SHP77 treated with DMSO at 0.1 percent for 48 hours (cell line): ENCODE data around the gene RSPRY1.

Experiments
- DNase-seq: peaks from one replicate; lab custom pipeline; 2025; lab: John Stamatoyannopoulos, UW

The RSPRY1 gene

DNA sequence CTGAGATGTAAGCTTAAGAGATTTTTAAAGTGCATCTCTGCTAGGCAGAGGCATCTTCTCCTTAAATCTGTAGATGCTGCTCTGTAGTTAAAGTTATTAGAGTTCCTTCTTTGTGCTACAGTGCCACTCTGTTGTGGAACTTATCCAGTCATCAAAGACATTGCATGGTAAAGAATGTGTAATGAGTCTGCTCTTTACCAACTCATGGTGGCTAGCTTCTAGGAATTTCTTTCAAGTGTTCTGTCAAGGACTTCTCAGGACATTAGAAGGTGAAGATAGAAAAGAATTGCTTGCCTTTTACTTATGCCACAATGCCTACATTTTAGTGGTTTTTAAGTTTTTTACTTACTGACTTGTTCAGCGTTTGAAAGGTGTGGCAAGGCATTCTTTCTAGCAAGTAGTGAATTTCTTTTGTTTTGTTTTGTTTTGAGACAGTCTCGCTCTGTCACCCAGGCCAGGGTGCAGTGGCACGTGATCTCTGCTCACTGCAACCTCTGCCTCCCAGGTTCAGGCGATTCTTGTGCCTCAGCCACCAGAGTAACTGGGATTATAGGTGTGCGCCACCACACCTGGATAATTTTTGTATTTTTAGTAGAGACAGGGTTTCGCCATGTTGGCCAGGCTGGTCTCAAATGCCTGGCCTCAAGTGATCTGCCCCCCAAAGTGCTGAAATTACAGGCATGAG is 38.7 kb downstream of the RSPRY1 start:
- DNase-seq: no peak

DNA sequence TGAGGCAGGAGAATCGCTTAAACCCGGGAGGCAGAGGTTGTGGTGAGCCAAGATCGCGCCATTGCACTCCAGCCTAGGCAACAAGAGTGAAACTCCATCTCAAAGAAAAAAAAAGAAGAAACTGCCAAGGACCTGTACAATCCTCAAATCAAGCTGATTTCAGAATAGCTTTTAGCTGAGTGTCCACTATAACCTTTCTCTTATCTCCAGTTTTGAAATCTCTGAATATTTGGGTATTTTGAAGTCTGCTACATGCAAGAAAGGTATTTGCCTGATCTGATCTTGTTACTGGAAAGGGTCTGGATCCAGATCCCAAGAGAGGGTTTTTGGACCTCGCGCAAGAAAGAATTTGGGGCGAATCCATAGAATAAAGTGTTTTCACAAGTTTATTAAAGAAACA is 39.8 kb downstream of the RSPRY1 start:
- DNase-seq: no peak

DNA sequence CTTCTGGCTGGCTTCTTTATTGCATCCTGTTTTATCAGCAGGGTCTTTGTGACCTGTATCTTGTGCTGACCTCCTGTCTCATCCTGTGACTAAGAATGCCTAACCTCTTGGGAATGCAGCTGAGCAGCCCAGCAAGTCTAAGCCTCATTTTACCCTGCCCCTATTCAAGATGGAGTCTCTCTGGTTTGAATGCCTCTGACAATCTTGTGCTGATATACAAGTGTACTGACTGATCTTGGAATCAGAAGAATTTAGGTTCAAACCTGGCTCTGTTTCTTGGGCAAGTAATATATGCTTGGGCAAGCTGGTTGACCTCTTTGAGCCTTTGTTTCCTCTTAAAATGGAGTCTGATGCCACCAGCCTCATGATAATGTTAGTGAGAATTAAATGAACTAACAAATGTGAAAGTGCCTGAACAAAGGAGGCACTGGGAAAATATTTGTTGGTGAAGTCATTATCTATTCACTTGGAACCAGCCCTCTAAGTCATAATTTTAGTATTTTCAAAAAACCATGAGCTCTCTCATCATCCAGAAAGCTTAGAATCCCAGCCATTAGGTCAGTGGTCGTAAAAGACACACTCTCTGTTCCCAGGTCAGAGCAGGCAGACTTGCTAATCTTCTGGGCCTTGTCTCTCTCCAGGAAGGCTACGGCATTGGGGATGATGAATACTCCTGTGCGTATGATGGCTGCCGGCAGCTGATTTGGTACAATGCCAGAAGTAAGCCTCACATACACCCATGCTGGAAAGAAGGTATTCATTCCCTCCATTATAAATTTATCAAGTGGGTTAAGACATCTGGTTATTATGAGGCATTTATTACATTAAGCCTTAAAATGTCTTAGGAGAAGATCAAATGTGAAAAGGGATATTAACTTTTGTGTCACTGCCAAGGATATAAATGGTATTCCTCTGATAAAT is 40.8 kb downstream of the RSPRY1 start:
- no peak for DNase-seq

DNA sequence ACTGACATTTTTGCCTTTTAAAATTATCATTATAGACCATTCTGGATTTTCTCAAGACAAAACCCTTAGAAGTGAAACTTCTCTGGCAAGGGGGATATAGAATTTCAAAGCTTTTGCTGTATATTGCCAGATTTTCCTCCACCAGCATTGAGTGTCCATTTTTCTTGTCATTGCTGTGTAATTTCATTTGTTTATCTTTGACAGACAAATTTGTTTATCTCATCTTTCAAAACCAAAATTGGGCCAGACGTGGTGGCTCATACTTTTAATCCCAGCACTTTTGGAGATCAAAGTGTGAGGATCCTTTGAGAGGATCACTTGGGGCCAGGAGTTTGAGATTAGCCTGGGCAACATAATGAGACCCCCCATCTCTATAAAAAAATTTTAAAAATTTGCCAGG is 43.0 kb downstream of the RSPRY1 start:
- no peak for DNase-seq

DNA sequence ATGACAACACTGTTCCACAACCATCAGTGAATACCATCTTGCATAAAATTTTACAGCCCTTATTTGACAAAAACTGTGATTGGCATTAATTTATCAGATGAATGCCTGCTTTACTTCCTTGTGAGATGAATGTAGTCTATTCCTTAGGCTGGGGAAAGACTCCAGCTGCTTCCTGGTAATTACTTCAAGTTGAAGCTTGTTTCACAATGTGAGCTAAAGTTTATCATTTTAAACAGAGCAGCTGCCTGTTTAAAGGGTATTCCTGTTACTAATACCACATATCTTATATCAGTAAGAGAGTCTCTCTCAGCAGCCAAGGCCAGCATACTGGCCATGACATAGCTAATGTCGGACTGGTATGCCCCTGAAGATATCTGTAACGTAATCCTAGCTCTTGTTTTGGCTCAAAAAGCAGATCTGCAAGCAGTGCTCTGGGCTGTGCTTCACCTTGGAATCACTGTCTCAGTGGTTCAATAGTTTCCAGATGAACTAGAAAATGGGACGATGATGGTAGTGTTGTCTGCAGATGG is 45.8 kb downstream of the RSPRY1 start:
- DNase-seq: no peak

DNA sequence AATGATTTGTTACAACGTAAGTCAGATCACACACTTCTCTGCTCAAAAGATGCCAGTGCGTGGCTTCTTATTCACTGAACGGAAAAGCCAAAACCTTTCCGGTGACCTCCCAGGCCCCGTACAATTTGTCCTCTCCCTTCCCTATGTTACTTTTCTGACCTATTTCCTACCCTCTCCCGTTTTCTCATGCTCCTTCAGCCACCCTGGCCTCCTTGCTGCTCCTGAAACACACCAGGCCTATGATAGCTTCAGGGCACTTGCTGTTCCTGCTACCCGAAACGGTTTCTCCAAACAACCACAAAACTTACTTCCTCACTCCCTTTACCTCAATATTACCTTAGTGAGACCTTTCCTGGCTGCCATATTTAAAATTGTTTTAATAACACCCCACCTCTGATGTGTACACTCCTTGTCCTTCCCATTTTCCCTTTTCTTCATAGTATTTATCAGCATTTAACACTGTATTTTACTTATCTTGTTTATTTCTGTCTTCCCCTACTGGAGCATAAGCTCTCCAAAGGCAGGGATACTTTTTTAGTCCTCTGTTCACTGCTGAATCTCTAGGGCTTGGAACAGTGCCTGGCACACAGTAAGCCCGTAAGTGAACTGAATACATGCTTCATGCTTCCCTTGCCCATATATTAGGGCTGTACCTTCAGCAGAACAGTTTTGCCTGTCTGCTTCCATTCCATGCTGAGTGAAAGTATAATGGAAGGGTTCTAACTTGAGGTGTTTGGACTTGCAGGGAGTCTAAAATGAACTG is 48.0 kb downstream of the RSPRY1 start:
- no peak for DNase-seq

DNA sequence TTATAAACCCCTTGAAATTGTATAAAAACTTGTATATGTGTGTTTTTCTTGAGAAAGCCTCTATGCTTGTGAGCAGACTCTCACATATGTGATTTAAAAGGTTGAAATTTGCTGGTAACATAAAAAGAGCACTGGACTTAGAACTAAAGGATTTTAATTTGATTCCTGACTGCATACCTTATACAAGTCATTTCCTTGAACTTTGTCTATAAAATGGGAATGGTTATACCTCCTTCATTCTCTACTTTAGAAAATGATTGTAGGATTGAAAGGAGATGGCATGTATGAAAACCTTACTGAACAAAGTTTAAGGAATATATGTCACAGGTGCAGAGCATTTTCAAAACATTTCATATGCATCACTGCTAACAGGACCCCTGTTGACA is 48.6 kb downstream of the RSPRY1 start:
- no peak for DNase-seq

DNA sequence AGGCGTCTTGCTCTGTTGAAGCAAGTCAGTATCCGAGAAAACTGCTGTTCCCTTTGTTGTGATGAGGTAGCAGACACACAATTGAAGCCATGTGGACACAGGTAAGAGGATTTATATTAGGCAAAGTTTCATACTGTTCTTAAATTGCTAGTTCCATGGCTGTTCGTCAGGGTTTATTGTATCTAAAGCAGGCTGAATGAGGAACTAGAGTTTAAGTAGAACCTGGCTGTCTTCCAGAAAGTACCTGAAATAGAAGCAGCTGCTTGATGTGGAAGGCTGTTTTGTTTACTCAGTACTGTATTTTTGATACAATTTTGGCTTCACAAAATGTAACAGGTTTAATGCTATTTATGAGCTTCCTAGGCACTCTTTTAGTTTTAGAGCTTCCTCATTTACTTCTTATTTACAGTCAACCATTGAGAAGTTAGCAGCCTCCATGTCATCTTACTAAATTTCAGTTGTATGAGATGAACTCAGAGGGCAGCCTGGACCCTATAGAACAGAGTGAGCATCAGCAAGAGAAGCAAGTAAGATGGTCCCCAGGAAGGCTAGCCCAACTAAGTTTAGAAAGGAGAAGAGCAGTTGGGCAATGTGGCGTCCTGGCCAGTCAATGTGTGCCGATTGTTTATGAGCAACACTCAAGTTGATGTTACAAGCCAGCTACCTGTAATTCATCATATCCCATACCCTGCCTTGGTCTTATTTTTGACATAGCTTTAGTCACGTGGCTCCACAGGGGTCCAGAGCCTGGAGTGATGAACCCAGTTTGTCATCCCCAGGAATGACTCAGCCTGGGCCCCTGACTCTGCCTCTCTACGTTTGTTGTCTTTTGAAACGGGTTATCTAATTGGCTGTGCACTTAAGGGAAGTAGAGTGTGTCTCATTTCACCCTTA is 49.2 kb downstream of the RSPRY1 start:
- DNase-seq: peak; percentile 36

DNA sequence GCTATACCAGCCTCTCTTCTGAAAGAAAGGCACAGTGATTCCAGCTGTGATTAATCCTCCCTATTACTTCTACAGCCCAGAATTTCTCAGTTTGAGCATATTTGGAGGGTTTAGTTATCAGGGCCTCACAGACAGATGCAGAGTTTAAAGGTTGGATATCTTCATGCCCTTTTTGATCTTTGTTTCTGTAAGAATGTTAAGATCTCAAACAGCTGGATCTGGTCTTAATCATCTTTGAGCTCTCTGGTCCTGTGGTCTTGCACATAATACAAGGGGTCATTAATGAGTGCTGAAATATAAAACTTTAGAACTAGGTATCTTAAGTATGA is 49.9 kb downstream of the RSPRY1 start:
- no peak for DNase-seq

DNA sequence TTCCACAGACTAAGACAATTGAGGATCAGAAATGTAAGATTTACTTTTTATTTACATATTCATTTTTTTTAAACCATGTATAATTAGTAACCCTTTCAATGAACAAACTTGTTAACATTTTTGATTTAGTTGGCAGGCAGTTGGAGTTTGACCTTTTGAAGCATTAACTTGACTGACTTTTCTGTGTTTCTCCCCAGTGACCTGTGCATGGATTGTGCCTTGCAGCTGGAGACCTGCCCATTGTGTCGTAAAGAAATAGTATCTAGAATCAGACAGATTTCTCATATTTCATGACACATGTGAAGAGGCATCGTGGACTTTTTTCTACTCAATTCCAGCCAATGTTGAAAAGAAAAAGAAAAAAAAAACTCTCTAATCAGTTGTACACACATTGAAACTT is 52.6 kb downstream of the RSPRY1 start:
- no peak for DNase-seq

DNA sequence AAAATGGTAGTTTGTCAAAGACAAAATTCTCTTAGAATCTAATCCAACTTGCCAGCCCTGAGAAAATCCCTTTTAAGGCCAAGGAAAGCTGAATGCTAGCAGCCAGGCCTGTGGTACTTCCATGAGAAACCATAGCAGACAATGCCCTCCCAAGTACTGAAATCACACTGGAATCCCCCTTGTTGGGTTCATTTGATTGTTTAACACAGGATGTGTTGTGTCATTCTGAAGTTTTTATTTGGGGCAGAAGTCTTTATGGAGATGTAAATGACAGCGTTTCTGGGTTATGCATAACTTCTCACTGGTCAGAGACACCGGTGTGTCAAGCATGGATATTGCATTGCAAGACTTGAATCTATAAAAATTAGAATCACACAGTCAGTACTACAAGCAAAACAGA is 53.0 kb downstream of the RSPRY1 start:
- no peak for DNase-seq

DNA sequence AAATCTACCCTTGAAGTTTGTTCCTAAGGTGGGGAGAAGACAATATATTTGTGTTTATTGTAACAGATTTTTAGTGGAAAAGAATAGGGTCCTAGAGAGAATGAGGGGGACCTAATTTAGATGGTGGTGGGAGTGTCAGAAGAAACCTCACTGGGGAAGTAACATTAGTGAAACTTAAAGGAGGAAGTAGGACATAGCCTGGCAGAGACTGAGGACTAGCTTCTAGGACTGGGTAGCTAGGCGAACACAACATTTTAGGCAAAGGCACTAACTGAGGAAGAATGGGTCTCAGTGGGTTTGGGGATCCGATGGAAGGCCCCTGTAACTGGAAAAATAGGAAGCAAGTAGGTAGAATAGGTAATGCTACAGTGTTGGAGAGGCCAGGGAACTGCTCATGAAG is 54.7 kb downstream of the RSPRY1 start:
- DNase-seq: no peak

DNA sequence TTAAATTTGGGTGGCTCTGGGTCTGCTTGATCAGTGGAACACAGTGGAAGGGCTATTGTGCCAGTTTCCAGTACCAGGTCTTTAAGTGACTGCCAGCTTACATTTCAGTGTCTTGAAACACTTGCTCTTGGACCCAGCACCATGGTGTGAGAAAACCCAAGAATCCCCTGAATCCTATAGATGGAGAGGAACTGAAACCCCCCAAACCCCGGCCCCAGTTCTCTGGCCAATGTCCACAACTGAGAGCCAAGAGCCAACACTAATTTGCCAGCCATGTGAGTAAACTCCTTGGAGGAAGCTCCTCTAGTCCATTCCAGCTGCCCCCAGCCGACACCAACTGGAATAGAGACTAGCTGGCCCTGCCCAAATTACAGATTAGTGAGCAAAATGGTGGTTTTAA is 56.5 kb downstream of the RSPRY1 start:
- DNase-seq: no peak

DNA sequence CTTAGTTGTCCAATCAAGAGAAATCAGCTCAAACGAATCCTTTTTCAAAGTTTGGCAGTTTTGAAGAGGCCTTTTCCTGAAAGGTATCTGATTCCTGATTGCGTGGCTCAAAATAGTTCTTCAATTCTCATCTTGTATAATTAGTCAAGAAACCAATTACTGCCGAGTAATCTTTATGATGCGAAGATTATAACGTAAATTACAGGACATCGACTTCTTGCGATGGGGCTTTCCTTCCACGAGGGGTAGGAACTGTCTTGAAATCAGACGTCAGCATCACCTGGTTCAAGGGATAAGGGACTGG is 58.3 kb downstream of the RSPRY1 start:
- no peak for DNase-seq

DNA sequence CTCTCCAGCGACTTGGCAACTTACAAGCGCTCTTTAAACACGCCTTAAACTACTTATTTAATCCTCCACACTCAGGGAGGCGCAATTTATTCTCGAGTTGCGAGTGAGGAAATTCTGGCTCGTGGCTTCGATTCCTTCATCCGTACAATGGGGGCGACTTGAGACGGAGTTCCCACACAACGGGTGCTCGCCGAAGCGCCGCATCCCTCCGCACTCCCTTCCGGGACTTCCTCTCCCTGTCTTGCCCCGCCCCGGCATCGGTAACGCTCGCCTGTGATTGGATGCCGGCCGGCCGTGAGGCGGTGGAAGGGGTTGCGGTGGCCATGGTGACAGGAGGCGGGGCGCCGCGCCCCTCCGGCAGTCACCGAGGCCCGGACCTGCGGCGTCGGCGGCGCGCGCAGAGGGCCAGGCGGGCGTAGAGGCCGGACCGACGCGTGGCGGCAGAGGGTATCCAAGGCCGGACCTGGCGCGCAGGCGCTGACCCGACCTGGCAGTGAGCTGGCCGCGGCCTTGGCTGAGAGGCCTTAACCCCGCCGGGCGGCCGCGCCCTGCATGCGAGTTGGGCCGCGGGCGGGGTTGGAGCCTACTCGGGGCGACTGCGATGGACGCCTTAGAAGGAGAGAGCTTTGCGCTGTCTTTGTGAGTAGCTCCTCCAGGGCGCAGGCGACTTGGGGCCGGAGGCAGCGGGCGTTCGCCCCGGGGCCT is 58.8 kb downstream of the RSPRY1 start, which contains the start of gene ARL2BP:
TSS of gene ARL2BP (plus strand) at position 493 of the 705 bp plus-strand sequence. CDS start at position 602, 109 bp downstream.
- peak; percentile 93 for DNase-seq

DNA sequence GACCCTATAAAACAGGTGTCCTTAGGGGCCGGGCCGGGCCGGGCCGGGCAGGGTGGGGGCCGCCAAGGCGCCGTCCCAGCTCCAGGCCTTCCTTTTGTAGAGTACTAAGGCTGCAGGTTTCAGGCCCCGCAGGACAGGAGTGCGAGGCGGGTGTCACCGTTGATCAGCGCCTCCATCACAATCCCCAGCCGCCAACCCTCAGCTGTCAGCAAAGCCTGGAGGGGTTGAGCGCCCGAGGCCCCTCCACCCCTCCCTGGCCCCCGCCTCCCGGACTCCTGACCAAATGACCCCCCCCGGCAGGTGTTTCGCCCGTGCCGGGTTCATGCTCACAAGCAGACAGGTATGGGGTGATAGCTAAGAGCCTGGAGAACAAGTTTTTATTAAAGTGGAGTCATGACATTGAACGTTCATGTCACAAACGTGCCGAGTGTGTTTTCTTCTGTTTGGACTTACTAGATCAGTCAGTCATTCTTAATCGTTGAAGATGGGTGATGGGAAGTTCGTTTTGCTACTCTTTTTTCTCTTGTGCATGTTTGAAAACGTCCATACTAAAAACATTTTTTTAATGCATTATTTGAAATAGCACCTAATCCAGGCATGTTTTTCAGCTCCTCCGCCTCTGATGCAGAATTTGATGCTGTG is 59.5 kb downstream of the RSPRY1 start:
- DNase-seq: peak; percentile 16

DNA sequence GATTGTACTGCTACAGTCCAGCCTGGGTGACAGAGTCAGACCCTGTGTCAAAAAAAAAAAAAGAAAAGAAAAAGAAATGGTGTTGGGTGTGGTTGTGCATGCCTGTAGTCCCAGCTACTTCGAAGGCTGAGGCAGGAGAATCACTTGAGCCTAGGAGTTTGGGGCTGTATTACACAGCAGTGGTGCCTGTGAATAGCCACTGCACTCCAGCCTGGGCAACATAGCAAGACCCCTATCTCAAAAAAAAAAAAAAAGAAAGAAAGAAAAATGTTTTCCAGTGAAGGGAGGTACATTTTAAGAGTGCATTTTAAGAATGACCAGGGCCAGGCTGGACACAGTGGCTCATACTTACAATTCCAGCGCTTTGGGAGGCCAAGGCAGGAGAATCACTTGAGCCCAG is 65.2 kb downstream of the RSPRY1 start:
- DNase-seq: no peak

DNA sequence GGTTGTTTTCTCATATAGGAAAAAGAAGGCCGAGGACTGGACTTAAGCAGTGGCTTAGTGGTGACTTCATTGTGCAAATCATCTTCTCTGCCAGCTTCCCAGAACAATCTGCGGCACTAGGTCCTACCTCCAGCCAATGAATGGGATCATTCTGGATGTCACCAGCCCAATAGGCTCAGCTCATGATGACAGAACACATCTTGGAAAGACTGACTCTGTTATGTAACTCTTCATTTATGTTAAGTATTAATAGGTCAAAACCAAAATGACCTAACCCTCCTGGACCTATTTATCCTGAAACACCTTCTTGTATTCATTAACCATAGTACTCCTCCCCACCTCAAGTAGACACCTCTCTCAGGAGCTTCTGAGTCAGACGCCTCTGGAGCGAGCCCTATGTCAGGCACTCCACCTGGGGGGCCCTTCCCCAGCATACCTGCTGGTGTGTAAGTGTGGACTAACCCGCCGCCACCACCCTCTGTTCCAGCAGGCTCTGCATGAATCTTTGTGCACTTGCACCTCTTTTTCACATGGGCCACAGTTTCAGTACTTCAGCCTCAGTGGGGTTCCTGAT is 66.1 kb downstream of the RSPRY1 start:
- no peak for DNase-seq

DNA sequence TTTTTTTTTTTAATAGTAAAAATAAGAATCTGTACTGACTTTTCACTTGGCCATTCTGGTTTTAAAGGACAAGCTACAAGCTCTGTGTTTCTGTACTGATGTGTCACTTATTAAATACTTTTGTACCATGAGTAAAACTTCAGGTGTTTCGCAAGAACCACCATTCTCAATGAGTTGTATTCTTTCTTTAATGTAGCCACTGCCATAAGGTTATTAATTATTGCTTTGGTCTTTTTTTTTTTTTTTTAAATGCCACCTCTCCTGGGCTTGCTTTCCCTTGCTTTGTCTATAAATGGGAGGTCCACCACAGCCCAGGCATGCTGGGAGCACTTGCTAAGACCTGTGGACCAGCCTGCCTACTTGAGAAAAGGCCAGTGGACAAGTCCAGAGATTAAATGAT is 67.3 kb downstream of the RSPRY1 start:
- no peak for DNase-seq
